Right cardiac atrium (tissue), 5 donors: Measurements from ENCODE around the gene UST. TPM values are rescaled to one million over a fixed set of nuclear protein-coding genes. Genes with fewer than 3 reads are reported as not detected.

Source experiments
- ATAC-seq, 2 donors: fragments of 200-7000 bp; cut with Tn5 transposase; one replicate each; pipeline versions ENCODE4 v1.8.0 to v1.9.1; 2020; ENCODE audit warnings: moderate library complexity in 2 of 2, mild to moderate bottlenecking in 1 of 2
- DNase-seq, 3 donors: peaks; one replicate each; pipeline ENCODE4 v3.0.0-alpha.2; 2020
- H3K27ac ChIP-seq: one replicate; pipeline ENCODE4 v1.5.1; 2013; ENCODE audit warnings: mild to moderate bottlenecking, low read length, control low read depth, moderate library complexity
- H3K27me3 ChIP-seq: one replicate; pipeline ENCODE4 v1.6.1; 2013; ENCODE audit not compliant: control insufficient read depth, insufficient read depth
- H3K4me1 ChIP-seq: one replicate; pipeline ENCODE4 v1.6.1; 2013; ENCODE audit warnings: low read length; ENCODE audit not compliant: control insufficient read depth, insufficient read depth
- H3K4me3 ChIP-seq: one replicate; pipeline ENCODE4 v1.5.1; 2013; ENCODE audit warnings: low read length, control low read depth
- H3K9me3 ChIP-seq: one replicate; pipeline ENCODE4 v1.6.1; 2013; ENCODE audit warnings: low read length; ENCODE audit not compliant: control insufficient read depth
- WGBS: extraction: QIAGEN DNeasy Blood & Tissue Kit; methylation state at CpG from one replicate; pipeline ENCODE4 v1.1.7; 2013; 5-methylcytosine and 5-hydroxymethylcytosine counted together
- intact Hi-C, 4 donors: fragments of 100-400 bp; cut with DNase I; formaldehyde crosslinking; loops; one replicate each; pipeline versions ENCODE4 v1.11.0 to v1.14.0; 2022 to 2023
- polyA plus RNA-seq: library from polyadenylated mRNA; stranded (reverse); fragments of 200-250 nt; gene quantifications from one replicate; pipeline ENCODE4 v1.2.3, GENCODE V29; 2013
- total RNA-seq, 4 donors: library from RNA; stranded (reverse); fragmentation: NEBNext Ultra II Directional; extraction: Animal tissue kit (Norgen Biotek cat#: 25700); gene quantifications; one replicate each; pipeline ENCODE4 v1.2.1, GENCODE V29; 2021
- donor health status: healthy with polysubstance abuse.
- donor health status: DM: no; HTN: yes; CAD: no.
- donor health status: DM: no; HTN: no; CAD: no.
- donor health status: DM: no; HTN: yes; CAD: no; lungs with severe emphysema.
- donor health status: DM: yes; HTN: yes; CAD: no.

The UST gene
- total and polyA plus RNA-seq, 5 donors: 4.4 to 5.9 (median 5.1) TPM

DNA sequence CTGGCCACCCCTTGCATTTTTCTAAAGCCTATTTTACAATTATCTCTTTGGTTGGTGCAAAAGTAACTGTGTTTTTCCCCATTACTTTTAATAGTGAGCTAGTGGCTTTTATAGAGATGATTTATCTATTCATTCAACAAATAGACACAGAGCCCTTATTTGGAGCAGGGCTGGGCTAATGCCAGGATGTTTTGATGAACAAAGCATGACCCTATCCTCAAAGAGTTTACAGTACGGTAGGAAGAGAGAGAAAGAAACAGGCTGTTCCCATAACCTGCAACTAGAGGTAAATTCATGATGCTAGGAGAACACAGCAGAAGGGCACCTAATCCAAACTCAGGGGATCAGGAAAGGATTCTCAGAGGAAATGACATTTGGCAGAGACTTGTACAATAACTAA, 37.3 kb upstream of the UST start:
- no peaks in the 10 kb centered on the region for H3K27me3 ChIP-seq

DNA sequence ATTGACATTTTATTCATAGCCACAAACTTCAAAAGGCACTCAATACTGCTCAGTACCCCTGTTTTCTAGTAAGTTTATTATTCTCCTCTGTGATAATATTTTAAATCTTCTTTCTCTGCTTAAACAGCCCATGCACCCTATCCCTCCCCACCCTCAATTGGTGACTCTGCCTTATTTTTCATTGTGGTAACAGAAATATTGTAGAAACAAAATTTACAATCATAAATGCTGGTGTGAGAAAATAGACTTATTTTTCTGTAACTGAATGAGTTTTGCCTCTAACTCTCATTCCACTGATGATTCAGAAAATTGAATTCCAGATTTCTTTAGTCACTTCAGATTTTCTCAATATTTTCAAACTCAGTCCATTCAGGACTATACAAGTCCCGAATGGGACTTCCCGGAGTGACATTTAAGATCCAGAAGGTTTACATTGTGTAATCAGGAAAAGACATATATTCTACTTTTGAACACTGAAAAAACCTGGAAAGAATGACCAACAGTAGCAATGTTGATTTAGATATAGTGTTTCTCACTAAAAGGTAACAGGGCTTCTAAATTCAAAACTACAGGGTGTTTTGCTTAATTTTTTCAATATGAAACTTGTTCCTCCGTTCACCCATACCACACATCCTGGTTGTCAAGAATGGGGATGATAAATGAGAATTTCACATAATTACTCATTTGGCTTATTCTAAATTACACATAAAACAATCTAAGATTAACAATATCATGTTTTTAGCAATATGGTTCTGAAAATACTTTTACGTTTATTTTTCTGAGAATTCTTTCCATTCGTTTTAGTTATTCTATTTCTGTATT, 34.8 kb upstream of the UST start:
- intact Hi-C loops: no loop called here
- no peak for ATAC-seq
- WGBS: 82% methylated on average over 5 of the region's 5 CpGs
- Histone ChIP-seq H3K4me1 (no peaks in the 10 kb centered on the region), H3K9me3 (no peaks in the 10 kb centered on the region), H3K27ac (no peak overlapping the region), H3K27me3 (no peaks in the 10 kb centered on the region), H3K4me3 (no peak overlapping the region)
- no peak for DNase-seq

More for the DNA sequence above, 37.3 kb upstream of the UST start:
- intact Hi-C loops: no loop called here
- H3K27ac ChIP-seq: no peak overlapping the region
- H3K4me1 ChIP-seq: no peaks in the 10 kb centered on the region
- no peak for ATAC-seq
- H3K4me3 ChIP-seq: no peak overlapping the region
- WGBS: 22% methylated on average over 1 of the region's 1 CpG
- H3K9me3 ChIP-seq: no peaks in the 10 kb centered on the region
- no peak for DNase-seq

DNA sequence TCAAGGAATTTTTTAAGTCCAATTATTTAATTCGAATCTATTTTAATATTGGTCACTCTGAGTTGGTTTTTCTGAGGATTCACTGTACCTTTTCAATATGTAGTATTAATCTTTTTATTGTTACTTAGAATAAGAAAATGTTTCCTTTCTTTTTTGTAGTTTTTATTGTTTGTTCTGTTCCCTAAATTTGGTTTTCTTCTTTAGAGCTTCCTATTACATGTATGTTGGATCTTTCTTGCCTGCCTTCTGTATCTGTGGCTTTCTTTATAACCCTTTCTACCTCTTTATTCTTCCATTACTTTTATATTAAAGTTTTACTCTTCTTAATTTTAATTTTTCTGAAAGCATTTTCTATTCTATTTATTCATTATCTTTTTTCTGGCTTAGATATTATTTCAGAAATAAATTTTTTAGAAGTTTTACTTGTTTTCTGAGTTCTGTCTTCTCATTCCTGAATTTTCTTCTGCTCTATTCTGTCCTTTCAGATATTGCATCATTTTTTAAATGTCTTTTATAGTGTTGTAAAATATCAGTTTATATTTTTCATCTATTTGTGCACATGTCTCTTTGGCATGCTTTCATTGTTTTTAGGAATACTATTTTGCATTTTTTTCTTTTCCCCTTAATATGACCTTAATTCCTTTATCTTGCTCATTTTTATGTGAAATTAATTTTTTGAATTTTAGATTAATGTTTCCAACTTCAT, 33.6 kb upstream of the UST start:
- no peak overlapping the region for H3K4me3 ChIP-seq
- no peaks in the 10 kb centered on the region for H3K27me3 ChIP-seq
- H3K4me1 ChIP-seq: no peaks in the 10 kb centered on the region
- intact Hi-C loops: no loop called here
- 96% methylated on average over 1 of the region's 1 CpG for WGBS
- ATAC-seq: no peak
- H3K27ac ChIP-seq: no peak overlapping the region
- H3K9me3 ChIP-seq: no peaks in the 10 kb centered on the region
- no peak for DNase-seq

DNA sequence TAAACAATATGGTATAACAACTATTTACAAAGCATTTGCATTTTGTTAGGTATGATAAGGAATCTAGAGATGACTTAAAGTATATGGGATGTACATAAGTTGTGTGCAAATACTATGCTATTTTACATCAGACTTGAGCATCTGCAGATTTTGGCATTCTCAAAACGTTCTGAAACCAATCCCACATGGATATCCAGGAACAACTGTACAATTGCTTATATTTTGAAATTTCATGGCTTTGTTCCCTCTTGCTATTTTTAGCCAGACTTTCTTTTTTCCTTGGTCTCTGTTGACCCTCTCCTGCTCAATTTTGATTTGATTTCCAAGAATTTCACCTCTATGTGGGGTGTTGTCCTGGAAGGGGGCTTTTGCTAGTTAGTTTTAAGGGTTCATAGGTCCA, 32.9 kb upstream of the UST start:
- H3K27me3 ChIP-seq: no peaks in the 10 kb centered on the region
- intact Hi-C loops: no loop called here
- ATAC-seq (no peak), DNase-seq (no peak)
- no peak overlapping the region for H3K4me3 ChIP-seq
- WGBS: 25% methylated on average over 1 of the region's 1 CpG
- no peak overlapping the region for H3K27ac ChIP-seq
- no peaks in the 10 kb centered on the region for H3K9me3 ChIP-seq
- no peaks in the 10 kb centered on the region for H3K4me1 ChIP-seq

DNA sequence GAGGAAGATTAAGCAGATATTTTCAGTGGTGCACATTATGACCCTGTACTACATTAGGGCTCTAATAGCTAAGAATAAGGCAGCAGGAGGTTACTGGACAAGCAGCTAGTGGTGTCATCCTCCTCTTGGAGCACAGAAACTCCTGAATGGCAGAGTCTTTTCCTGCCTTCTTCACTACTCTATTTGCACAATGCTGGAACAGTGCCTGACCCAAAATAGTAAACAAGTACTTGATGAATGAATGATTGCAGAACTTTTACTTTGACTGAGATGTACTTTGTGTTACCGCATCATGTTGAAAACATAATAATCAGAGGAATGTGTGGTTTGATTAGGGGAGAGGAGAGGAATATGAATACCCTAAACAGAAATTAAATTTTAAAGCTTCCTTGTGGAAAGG, 30.0 kb upstream of the UST start:
- Histone ChIP-seq H3K4me1 (no peaks in the 10 kb centered on the region), H3K4me3 (no peak overlapping the region), H3K27me3 (no peaks in the 10 kb centered on the region), H3K9me3 (no peaks in the 10 kb centered on the region), H3K27ac (no peak overlapping the region)
- intact Hi-C loops: no loop called here
- no peak for ATAC-seq
- DNase-seq: no peak
- 39% methylated on average over 1 of the region's 1 CpG for WGBS

DNA sequence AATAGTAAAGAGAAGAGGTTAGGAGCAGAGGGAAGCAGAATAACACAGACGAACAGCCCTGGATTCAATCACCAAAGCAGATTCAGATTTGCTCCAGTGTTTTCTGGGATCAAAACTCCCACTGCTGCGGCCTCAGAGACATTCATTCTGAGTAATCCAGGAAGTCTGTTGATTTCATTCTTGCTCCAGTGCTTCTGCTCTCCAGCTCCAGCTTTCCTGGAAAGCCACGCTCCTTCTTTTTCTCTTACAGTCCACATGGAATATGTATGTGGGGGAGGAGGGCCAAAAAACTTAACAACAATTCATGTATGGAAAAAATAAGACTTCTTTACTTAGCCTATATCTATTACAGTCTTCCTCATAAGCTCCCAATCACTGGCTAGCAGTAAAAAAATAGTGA, 26.4 kb upstream of the UST start:
- intact Hi-C loops: no loop called here
- 45% methylated on average over 3 of the region's 3 CpGs for whole genome bisulfite sequencing

DNA sequence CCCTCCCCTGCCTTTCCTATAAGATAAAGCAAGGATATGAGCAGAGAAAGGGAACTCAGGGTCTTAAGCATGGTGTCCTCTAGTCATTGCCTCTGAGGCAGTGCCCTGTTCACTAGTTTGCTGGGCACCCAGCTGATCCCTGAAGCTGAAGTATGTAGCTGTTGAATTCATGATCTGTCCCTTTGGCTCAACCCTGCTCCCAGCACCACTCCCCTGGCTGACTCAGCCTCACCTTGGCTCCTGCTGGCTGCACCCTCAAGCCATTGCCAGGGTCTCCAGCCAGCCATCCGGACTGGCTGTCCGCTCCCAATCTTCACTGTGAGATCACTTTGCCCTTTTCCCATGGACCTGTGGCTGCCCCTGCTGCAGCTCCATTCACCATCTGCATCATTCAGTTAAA, 25.9 kb upstream of the UST start:
- Histone ChIP-seq H3K27me3 (no peaks in the 10 kb centered on the region), H3K4me3 (no peak overlapping the region), H3K27ac (no peak overlapping the region), H3K9me3 (no peaks in the 10 kb centered on the region), H3K4me1 (no peaks in the 10 kb centered on the region)
- DNase-seq (no peak), ATAC-seq (no peak)
- 79% methylated on average over 2 of the region's 2 CpGs for WGBS
- intact Hi-C loops: no loop called here

More for the DNA sequence above, 26.4 kb upstream of the UST start:
- no peaks in the 10 kb centered on the region for H3K4me1 ChIP-seq
- H3K4me3 ChIP-seq: no peak overlapping the region
- DNase-seq: no peak
- H3K9me3 ChIP-seq: no peaks in the 10 kb centered on the region
- H3K27me3 ChIP-seq: no peaks in the 10 kb centered on the region
- ATAC-seq: no peak
- H3K27ac ChIP-seq: no peak overlapping the region

DNA sequence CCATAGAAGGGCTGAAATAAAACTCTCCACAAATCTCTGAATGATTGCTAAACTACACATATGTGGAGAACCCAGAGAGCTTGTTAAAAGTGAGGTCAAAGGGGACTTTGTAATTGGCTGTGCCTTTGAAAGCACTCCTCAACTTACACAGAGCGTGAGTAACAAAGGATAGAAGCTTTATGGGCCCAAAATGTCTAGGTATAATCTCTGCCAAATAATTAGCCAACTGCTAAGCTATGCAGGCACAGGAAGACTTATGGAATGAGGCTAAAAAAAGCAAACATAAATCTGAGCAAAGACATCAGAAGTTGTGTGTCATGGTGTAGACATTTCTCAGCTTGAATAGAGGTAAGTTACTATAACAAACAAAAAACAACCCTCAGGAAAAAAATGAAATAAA, 23.3 kb upstream of the UST start:
- DNase-seq (no peak), ATAC-seq (no peak)
- Histone ChIP-seq H3K4me1 (no peaks in the 10 kb centered on the region), H3K27me3 (no peaks in the 10 kb centered on the region), H3K4me3 (no peak overlapping the region), H3K27ac (no peak overlapping the region), H3K9me3 (no peaks in the 10 kb centered on the region)
- intact Hi-C loops: no loop called here
- 77% methylated on average over 1 of the region's 1 CpG for WGBS

DNA sequence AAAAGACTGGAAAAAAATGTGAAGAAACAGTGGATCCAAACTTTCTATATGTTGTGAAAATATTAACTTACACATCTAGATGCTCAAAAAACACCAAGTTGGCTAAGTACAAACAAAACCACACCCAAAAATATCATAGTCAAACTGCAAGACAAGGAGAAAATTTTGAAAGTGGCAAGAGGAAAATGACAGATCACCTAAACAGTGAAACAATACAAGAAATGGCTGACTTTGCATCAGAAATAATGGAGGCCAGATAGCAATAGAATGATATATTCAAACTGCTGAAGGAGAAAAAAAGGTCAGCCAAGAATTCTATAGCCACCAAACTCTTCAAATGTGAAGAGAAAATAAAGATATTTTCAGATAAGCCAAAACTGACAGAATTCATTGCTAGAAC, 22.4 kb upstream of the UST start:
- no peaks in the 10 kb centered on the region for H3K4me1 ChIP-seq
- intact Hi-C loops: no loop called here
- no peak for ATAC-seq
- H3K27ac ChIP-seq: no peak overlapping the region
- H3K27me3 ChIP-seq: no peaks in the 10 kb centered on the region
- no peak overlapping the region for H3K4me3 ChIP-seq
- no peaks in the 10 kb centered on the region for H3K9me3 ChIP-seq
- no peak for DNase-seq

DNA sequence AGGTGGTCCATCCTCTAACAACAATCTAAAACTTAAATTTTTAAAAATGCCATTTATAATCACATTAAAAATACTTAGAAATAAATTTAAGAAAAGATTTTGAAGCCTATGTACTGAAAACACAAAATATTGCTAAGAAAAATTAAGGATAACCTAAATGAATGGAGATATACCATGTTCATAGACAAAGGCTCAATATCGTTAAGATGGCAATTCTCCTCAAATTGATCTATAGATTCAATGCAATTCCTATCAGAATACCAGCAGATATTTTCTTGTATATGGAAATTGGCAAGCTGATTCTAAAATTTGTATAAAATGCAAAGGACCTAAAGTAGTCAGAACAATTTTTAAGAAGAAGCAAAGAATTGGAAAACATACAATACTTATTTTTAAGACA, 19.7 kb upstream of the UST start:
- H3K9me3 ChIP-seq: no peaks in the 10 kb centered on the region
- no peak overlapping the region for H3K27ac ChIP-seq
- 92% methylated on average over 1 of the region's 1 CpG for WGBS
- no peaks in the 10 kb centered on the region for H3K27me3 ChIP-seq
- DNase-seq: no peak
- intact Hi-C loops: no loop called here
- no peak for ATAC-seq
- no peaks in the 10 kb centered on the region for H3K4me1 ChIP-seq
- H3K4me3 ChIP-seq: no peak overlapping the region

DNA sequence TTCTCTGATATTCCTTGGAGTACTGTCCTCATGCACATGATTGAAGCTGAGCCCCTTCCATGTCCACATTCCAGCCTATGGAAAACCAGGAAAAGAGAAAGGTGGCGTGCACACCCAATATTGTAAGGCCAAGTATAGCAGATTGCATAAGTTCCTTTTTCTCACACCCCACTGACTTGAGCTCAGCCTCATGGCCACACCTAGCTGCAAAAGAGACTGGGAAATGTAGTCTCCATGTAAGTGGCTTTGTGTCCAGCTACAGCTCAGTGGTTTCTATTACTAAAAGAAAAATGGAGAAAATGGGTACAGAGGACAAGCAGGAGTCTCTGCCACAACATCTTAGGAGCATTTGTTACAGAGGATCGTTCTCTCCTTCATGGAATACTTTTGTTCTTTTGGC, 10.8 kb upstream of the UST start:
- intact Hi-C loops: no loop called here
- no peak for ATAC-seq
- no peak overlapping the region for H3K27ac ChIP-seq
- no peaks in the 10 kb centered on the region for H3K27me3 ChIP-seq
- no peaks in the 10 kb centered on the region for H3K4me1 ChIP-seq
- H3K4me3 ChIP-seq: no peak overlapping the region
- 87% methylated on average over 2 of the region's 2 CpGs for WGBS
- H3K9me3 ChIP-seq: no peaks in the 10 kb centered on the region
- no peak for DNase-seq
